Umbilical cord (tissue), 2 donors: ENCODE results near the gene AP5B1. TPM values are rescaled to one million over a fixed set of nuclear protein-coding genes. Genes with fewer than 3 reads are reported as not detected.
"Not testable (repeated sequence)": the region's sequence is repeated elsewhere in the genome, so short reads cannot be mapped to it uniquely, and the experiment has no call there.

Experiments
- DNase-seq: peaks from one replicate; pipeline ENCODE4 v3.0.0-alpha.2; 2015; ENCODE audit warnings: low spot score
- total RNA-seq: library from RNA; depleted of rRNA; stranded (reverse); fragments of >200 nt; gene quantifications from one replicate; pipeline ENCODE4 v1.2.3, GENCODE V29; 2014; ENCODE audit warnings: low replicate concordance; ENCODE audit not compliant: insufficient read depth

The AP5B1 gene
- total RNA-seq, 1 donor from 2014 or later: 9.6 TPM

DNA sequence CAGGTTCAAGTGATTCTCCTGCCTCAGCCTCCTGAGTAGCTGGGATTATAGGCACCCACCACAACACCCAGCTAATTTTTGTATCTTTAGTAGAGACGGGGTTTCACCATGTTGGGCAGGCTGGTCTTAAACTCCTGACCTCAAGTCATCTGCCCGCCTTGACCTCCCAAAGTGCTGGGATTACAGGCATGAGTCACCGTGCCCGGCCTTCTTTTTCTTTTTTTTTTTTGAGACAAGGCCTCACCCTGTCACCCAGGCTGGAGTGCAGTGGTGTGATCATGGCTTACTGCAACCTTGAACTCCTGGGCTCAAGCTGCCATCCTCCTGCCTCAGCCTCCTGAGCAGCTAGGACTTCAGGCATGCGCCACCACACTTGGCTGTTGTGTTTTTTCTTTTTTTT, 13.0 kb downstream of the AP5B1 start:
- not testable (repeated sequence) for DNase-seq

DNA sequence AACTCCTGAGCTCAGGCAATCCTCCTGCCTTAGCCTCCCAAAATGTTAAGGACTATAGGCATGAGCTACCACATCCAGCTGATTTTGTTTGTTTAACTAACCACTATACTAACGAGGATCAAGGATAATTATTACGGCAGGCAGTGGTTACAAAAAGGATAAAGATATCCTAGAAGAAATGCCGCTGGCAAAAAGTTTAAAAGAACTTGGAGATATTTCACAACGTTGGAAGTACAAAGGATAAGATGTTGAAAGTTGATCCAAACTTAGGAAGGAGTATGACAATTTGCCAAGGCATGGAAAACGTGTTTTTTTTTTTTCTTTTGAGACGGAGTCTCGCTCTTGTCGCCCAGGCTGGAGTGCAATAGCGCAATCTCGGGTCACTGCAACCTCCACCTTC, 13.4 kb downstream of the AP5B1 start:
- DNase-seq: no peak

DNA sequence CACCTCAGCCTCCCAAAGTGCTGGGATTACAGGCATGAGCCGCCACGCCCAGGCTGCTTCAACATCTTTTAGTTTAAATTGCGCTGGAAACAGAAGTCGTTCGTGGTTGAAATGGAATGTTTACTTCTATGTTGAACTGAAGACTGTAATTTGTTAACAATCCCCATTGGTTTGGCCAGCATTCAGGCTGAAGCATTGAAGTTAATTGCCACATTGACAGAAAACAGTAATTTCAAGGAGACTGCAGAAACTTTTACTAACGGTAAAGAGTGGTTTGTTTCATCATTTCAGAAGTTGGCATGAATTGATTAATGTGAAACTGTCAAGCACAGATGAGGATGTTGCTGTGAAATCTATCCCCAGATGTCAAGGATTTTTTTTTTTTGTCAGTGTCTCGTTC, 14.2 kb downstream of the AP5B1 start:
- no peak for DNase-seq

DNA sequence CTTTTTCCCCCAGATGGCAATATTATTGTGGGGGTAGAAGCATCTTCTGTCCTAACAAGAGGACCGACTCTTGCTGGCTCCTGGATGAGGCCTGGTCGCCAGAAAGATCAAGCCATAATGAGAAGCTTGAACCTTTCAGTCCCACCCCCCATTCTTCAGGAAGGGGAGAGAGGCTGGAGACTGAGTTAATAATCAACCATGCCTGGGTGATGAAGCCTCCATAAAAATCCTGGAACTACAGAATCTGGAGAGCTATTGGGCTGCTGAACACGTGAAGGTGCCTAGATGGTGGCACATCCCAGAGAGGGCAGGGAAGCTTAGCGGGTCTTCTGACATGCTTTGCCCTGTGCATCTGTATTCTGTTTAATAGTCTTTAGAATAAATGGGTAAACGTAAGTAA, 16.3 kb downstream of the AP5B1 start:
- DNase-seq: no peak

DNA sequence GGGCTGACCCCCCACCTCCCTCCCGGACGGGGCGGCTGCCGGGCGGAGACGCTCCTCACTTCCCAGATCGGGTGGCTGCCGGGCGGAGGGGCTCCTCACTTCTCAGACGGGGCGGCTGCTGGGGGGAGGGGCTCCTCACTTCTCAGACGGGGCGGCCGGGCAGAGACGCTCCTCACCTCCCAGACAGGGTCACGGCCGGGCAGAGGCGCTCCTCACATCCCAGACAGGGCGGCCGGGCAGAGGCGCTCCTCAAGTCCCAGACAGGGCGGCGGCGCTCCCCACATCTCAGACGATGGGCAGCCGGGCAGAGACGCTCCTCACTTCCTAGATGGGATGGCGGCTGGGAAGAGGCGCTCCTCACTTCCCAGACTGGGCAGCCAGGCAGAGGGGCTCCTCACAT, 18.0 kb downstream of the AP5B1 start:
- DNase-seq: not testable (repeated sequence)

DNA sequence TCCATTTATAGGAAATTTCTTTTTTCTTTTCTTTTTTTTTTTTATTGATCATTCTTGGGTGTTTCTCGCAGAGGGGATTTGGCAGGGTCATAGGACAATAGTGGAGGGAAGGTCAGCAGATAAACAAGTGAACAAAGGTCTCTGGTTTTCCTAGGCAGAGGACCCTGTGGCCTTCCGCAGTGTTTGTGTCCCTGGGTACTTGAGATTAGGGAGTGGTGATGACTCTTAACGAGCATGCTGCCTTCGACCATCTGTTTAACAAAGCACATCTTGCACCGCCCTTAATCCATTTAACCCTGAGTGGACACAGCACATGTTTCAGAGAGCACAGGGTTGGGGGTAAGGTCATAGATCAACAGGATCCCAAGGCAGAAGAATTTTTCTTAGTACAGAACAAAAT, 18.6 kb downstream of the AP5B1 start:
- not testable (repeated sequence) for DNase-seq

DNA sequence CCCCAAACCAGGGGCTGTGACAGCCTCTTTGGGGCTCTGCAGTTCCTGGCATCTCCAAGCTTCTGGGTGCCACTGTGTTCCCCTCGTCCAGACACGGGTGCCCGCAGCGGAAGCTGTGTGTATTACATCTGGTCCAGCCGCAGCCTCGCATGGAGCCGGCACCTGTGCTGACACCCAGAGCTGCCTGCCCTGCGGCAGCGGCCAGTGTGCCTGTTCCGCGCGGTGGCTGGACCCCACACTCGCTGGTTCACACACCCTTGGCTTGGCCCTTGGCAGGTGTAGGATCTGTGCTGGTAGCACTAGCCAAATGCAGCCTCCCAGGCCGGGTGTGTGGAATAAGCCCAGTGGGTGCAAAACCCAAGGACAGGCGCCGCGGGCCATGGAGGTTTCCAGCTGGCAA, 35.7 kb downstream of the AP5B1 start:
- DNase-seq: no peak

DNA sequence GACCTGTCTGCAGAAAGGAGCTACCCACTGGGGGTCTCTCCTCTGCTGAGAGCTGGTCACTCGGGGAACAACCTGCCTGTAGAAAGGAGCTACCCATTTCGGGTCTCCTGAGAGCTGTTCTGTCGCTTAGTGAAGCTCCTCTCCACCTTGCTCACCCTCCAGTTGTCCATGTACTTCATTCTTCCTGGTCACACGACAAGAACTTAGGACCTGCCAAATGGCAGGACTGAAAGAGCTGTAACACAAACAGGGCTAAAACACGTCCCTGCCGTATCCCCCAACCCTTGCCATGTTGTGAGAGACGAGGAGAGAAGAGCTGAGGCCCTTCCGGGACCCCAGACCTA, 36.1 kb downstream of the AP5B1 start:
- DNase-seq: no peak

DNA sequence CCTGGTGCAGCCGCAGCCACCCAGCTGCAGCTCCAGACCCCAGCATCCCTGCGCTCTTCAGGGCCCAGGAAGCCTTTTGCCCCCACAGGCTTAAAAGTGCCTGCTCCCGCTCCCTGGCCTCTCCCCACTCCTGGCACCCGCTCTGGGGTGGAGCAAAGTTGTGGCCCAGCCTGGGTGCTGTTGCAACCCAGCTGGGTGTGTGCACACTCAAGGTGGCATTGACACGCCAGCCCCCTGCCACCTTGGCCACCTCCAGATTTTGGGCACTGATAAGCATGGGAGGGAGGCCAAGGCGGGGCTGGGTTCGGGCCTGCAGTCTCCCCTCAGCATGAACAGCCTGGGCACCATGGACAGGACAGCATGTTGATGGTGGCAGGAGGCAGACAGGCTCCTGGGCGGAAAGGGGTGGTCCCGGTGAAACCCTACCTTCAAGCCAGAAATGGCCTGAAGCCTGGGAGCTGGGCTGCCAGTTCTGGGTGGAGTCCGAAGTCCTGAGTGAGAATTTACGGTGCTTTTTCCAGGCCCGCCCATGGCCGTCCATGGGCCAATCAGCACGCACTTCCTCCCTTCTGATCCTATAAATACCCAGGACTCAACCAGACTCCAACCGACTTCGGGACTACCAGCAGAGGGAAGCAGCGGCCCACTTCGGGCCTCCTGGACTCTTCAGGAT, 36.6 kb downstream of the AP5B1 start:
- no peak for DNase-seq

DNA sequence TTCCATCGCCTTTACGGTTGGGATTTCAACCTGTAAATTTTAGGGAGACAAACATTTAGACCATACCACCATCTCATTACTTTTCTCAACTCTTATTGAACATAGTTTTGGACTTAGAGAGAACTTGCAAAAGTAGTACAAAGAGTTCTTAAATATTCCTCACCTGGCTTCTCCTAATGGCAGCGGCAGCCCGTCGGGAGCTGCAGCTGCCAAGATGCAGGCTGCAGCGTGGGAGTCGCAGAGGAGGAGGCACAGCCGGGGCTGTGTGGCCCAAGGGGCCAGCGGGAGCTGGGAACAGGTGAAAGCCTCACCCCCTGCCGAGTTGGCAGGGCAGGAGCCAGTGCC, 37.1 kb downstream of the AP5B1 start:
- no peak for DNase-seq

DNA sequence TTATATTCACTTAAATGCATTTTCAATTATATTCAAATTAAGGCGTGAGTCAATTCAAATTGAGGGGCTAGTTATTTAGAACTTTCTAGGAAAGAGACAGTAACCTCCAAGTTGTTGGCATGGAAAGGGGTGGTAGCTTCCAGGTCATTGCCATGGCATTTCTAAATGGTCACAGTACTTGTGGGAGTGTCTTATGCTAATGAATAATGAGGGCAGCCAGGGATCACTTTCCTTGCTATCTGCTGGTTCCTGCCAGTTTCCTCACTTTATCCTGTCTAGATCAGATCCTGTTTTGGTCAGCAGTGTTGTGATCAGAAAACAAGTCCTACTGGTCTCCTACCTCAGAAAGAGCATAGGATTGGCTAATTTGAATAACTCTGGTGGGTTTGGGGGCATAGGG, 38.4 kb downstream of the AP5B1 start:
- no peak for DNase-seq

DNA sequence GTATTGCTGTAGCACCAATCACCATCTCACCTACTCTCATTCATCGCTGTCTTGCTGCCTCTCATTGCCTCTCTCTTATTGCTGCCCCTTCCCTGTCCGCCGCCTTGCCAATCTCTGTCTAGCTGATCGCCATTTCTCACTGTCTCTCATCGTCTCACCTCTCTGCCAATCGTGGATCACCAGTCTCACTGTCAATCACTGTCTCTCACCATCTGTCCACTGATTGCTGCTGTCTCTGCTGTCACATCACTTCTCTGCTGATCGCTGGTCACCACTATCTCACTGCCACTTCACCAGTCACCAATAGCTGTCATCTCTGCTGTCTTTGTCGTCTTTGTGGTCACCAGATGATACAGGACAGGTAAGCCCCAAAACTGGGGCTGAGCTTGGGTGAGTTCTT, 39.6 kb downstream of the AP5B1 start:
- DNase-seq: no peak

DNA sequence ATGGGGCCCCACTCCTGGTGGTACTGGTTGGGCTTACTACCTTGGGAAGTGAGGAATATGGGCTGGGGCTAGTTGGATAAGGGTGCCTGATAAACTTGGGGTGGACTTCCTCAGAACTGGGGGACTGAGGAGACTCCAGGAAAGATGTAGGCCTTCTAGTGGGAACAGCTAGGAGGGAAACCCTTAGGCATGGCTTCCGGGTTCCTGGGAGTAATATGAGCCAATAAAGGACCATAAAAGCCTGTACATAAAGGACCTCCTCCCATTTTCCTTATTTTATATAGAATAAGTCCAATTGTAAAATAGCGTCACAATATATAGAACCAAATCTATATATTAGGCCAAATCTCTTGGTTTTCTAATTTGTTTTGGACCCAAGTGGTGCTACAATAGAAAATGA, 41.8 kb downstream of the AP5B1 start:
- DNase-seq: no peak

DNA sequence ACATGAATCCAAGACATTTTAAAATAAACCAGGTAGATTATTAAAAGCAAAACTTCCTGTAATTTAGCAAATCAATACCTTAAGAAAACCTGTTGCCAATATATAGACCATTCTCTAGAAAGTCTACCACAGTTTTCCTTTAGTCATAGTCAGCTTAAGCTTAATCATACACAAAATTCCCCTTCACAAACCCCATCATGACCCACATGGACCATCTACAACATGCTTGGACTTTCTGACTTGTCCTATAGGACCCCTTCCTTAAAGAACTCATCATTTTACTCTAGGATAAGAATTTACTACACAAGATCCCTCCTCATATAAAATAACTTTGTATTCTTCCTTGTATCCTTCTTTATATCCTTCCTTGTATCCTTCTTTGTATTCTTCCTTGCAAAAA, 44.0 kb downstream of the AP5B1 start:
- no peak for DNase-seq

DNA sequence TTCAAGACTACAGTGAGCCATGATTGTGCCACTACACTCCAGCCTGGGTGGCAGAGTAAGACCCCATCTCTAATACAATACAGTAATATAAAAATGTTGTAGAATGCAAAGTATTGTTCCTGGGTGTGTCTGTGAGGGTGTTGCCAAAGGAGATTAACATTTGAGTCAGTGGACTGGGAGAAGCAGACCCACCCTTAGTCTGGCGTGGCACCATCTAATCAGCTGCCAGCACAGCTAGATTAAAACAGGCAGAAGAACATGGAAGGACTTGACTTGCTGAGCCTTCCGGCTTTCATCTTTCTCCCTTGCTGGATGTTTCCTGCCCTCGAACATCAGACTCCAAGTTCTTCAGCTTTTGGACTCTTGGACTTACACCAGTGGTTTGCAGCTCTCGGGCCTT, 45.7 kb downstream of the AP5B1 start:
- DNase-seq: peak; percentile 25

DNA sequence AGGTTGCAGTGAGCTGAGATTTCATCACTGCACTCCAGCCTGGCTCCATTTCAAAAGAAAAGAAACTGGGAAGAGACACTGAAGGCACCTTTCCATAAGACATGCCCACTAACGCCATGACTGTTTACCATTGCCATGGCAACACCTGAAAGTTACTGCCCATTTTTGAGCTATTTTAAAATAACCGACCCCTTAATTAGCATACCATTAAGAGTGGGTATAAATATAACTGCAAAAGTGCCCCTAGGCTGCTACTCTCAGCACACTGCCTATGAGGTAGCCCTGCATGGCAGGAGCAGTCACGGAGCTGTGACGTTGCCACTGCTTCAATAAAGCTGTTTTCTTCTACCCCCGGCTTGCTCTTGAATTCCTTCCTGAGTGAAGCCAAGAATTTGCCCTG, 50.3 kb downstream of the AP5B1 start:
- DNase-seq: no peak

DNA sequence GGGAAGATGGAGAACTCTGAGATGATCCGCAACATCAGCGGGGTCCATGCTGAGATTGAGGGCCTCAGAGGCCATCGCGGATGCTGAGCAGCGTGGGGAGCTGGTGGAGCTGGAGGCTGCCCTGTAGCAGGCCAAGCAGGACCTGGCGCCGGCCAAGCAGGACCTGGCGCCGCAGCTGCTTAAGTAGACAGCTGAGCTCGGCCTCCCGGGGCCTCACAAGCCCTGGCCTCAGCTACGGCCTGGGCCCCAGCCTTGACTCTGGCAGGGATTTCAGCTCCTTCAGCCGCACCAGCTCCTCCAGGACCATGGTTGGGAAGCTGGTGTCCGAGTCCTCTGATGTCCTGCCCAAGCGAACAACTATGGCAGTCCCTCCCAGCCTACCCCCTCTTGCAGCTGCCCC, 52.9 kb downstream of the AP5B1 start:
- DNase-seq: no peak

DNA sequence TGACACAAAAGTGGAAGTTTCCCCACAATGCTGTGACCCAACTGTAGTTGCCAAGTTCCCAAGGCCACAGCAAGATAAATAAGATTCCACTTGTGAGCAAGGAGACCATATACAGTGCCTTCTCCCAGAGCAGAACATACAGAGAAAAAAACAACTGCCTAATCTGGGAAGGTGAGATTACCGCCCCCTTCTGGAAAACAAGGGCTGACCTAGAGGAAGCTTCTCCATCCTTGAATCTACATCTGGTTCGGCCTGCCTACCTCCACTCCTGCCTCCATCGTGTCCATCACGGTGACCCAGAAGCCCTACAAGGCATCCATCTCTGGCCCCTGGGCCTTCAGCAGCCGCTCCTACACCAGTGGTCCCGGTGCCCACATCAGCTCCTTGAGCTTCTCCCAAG, 54.1 kb downstream of the AP5B1 start:
- DNase-seq: no peak

Other genes starting within 250 kb of the AP5B1 start
- gene LTBP3, start 222.6 kb downstream of the AP5B1 start, total RNA-seq: 116 TPM
- gene ZNRD2, start 210.5 kb downstream of the AP5B1 start, total RNA-seq: 17.3 TPM
- gene FAM89B, start 208.4 kb downstream of the AP5B1 start, total RNA-seq: 36.8 TPM
- gene EHBP1L1, start 204.9 kb downstream of the AP5B1 start, total RNA-seq: 91.0 TPM
- gene KCNK7, start 185.2 kb downstream of the AP5B1 start, total RNA-seq: not detected
- gene MAP3K11, start 166.8 kb downstream of the AP5B1 start, total RNA-seq: 12.0 TPM
- 7.2 TPM for gene PCNX3, start 165.2 kb downstream of the AP5B1 start, total RNA-seq
- gene SIPA1, start 142.9 kb downstream of the AP5B1 start, total RNA-seq: 23.8 TPM
- gene RELA, start 118.1 kb downstream of the AP5B1 start, total RNA-seq: 7.7 TPM
- 51.8 TPM for gene KAT5, start 68.7 kb downstream of the AP5B1 start, total RNA-seq
- 50.3 TPM for gene RNASEH2C, start 60.2 kb downstream of the AP5B1 start, total RNA-seq
- 1.4 TPM for gene OVOL1, start 6.1 kb upstream of the AP5B1 start, total RNA-seq
- gene SNX32, start 53.0 kb upstream of the AP5B1 start, total RNA-seq: 1.9 TPM
- 353 TPM for gene CFL1, start 77.2 kb upstream of the AP5B1 start, total RNA-seq
- 38.3 TPM for gene MUS81, start 79.5 kb upstream of the AP5B1 start, total RNA-seq
- gene EFEMP2, start 91.8 kb upstream of the AP5B1 start, total RNA-seq: 85.5 TPM
- not detected for gene CTSW, start 98.9 kb upstream of the AP5B1 start, total RNA-seq
- 103 TPM for gene FIBP, start 107.5 kb upstream of the AP5B1 start, total RNA-seq
- 8.4 TPM for gene CCDC85B, start 109.7 kb upstream of the AP5B1 start, total RNA-seq
- gene FOSL1, start 119.4 kb upstream of the AP5B1 start, total RNA-seq: not detected
- gene C11orf68, start 138.1 kb upstream of the AP5B1 start, total RNA-seq: 15.9 TPM
- gene DRAP1, start 138.4 kb upstream of the AP5B1 start, total RNA-seq: 69.6 TPM
- not detected for gene TSGA10IP, start 164.5 kb upstream of the AP5B1 start, total RNA-seq
- gene SART1, start 180.8 kb upstream of the AP5B1 start, total RNA-seq: 38.0 TPM
- gene EIF1AD, start 221.2 kb upstream of the AP5B1 start, total RNA-seq: 16.1 TPM
- gene BANF1, start 221.5 kb upstream of the AP5B1 start, total RNA-seq: 31.3 TPM
- 4.6 TPM for gene CST6, start 231.0 kb upstream of the AP5B1 start, total RNA-seq
- gene CATSPER1, start 245.5 kb upstream of the AP5B1 start, total RNA-seq: 0.48 TPM